HG03378 (cell line): Measurements from ENCODE around the gene SCRN3.

ENCODE experiments used
- ATAC-seq: cut with Tn5 transposase; IDR thresholded peaks from one replicate; pipeline ENCODE4 v1.9.1; 2021; ENCODE audit warnings: mild to moderate bottlenecking, moderate library complexity; ENCODE audit not compliant: unreplicated experiment

SCRN3 gene

GRCh38 chr2:174477759-174478158, 82.2 kb downstream of the SCRN3 start:
- ATAC-seq = no peak
